Heart left ventricle (tissue), 13 donors: ENCODE data around the gene SCG3.

Experiments
- CTCF ChIP-seq, 12 donors: fragments of 200-600 bp; sonication (generic) in 4 of 12; IDR thresholded peaks; one replicate each; pipeline versions ENCODE4 v1.5.0 to v1.8.0; 2018 to 2022; ENCODE audit warnings: antibody characterized with exemption in 12 of 12, mild to moderate bottlenecking in 5 of 12
- POLR2A ChIP-seq, 2 donors: fragments of 450-650 bp; IDR thresholded peaks; one replicate each; pipeline ENCODE4 v1.6.1; 2017; ENCODE audit warnings: antibody characterized with exemption in 2 of 2, mild to moderate bottlenecking in 2 of 2, moderate library complexity in 2 of 2
- donor health status: ischemic (EF 13 %, LVEDD 7.1; RV severe dilation, severe dysfunction).
- donor health status: DM: no; HTN: yes; CAD: no.
- donor health status: DM: no; HTN: no; CAD: no.
- donor health status: ischemic (EF 25% LVEDD 6.9; RV normal size, moderate dysfunction).
- donor health status: ischemic (EF 25% LVEDD 5.7; RV mildly dilated, moderate dysfunction).
- donor health status: ischemic (EF 35%, LVEDD 5.7; RV mildly dilated, moderate dysfunction).
- donor health status: nonischemic (EF 11% LVEDD 7.7; RV severe dilation, severe dysfunction).
- donor health status: DM: yes; HTN: yes; CAD: no.
- donor health status: PGD.
- donor health status: ischemic (EF 29% LVEDD 5.4; RV normal size, mild dysfunction).
- donor health status: nonischemic (EF 23%, LVEDD 6.1; RV moderate dilation, normal function).

- TF ChIP-seq CTCF (IDR thresholded peaks at IDR 0.05) (no peak), POLR2A (IDR thresholded peaks at IDR 0.05) (no peak)
These were observed 85.0 kb downstream of the SCG3 start for GRCh38 chr15:51766341-51766740.
